Upper lobe of right lung (tissue), 1 donor: Measurements from ENCODE around the gene KCNMA1. TPM values are rescaled to one million over a fixed set of nuclear protein-coding genes. Genes with fewer than 3 reads are reported as not detected.

ENCODE experiments used
- ATAC-seq: fragments of 200-7000 bp; cut with Tn5 transposase; one replicate; pipeline ENCODE4 v1.9.1; 2020; ENCODE audit warnings: mild to moderate bottlenecking, moderate library complexity
- DNase-seq: peaks from one replicate; pipeline ENCODE4 v3.0.0-alpha.2; 2020
- H3K27ac ChIP-seq: fragments of 200-600 bp; one replicate; pipeline ENCODE4 v1.8.0; 2022
- H3K27me3 ChIP-seq: fragments of 200-600 bp; one replicate; pipeline ENCODE4 v1.8.0; 2022; ENCODE audit warnings: mild to moderate bottlenecking
- H3K36me3 ChIP-seq: fragments of 200-600 bp; one replicate; pipeline ENCODE4 v1.8.0; 2022
- H3K4me1 ChIP-seq: fragments of 200-600 bp; one replicate; pipeline ENCODE4 v1.8.0; 2022
- H3K4me3 ChIP-seq: fragments of 200-600 bp; one replicate; pipeline ENCODE4 v1.8.0; 2022; ENCODE audit warnings: mild to moderate bottlenecking
- H3K9me3 ChIP-seq: fragments of 200-600 bp; one replicate; pipeline ENCODE4 v1.8.0; 2022
- intact Hi-C: fragments of 100-400 bp; cut with DNase I; formaldehyde crosslinking; loops from one replicate; pipeline ENCODE4 v1.11.0; 2022
- total RNA-seq: library from RNA; stranded (reverse); fragmentation: NEBNext Ultra II Directional; extraction: Animal tissue kit (Norgen Biotek cat#: 25700); gene quantifications from one replicate; pipeline ENCODE4 v1.2.1, GENCODE V29; 2021
- TF ChIP-seq, protein P1 (sequence below): fragments of 200-600 bp; IDR thresholded peaks from one replicate; pipeline ENCODE4 v1.8.0; 2022; ENCODE audit warnings: antibody characterized with exemption
- donor health status: DM: no; HTN: yes; CAD: no; lungs with severe emphysema.

Gene KCNMA1
- total RNA-seq, 1 donor from 2014 or later, result 26.3 TPM

DNA sequence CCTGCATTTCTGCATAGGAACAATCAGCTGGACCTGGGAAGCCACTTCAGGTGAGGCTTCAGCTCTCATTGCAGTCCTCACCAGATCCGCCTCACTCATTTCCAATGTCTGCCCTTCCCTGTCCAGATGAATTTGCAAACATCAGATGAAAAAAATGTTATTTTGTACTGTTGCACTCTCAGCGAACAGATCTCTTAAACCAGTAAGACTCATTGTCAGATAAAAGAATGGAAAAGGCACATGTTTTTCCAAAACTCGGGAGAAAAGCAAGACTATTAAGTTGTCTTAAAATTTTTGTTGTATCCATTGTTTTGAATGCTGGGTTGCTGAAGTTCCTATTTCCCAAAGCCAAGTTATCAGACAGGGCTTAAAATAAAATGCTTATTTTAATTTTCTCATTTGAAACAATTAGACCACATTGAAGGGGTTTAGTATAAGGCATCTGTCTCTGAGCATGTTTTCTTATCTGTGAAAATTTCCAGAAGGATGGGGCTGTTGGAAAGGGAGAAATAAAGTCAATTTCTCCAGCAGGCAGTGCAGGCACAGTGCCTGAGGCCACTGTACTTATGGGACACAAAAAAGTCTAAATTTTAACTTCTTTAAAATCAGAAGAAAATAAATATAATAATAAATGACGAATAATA is 396.8 kb downstream of the KCNMA1 start:
- no peak for DNase-seq
- no peak overlapping the region for H3K27ac ChIP-seq
- intact Hi-C loops, result no loop called here

DNA sequence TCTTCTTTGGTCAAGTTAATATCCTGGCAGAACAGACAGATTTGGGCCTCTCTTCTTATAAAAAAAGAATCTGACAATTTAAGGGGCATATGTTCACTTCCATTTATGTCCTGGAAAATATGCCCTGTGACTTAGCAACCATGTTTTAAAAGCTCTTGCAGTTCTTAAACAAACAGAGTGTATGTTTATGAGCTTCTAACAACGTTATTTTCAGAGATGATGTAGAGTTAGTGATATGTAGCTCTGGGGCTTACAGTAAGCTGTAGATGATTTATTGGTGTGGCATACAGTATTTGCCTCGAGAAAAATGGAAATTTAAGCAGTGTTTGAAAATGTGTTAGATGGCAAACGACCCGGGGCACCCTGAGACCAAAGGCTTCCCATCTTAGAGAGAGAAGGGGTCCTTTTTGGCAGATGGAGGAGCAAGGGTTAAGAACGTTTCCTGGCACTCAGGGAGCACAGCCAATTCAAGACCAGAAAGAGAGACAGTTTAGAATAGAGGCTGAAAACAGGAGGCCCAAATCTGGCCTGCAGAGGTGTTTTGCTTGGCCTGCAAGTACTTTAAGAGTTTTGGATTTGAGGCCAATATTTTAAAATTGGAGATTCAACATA is 397.5 kb downstream of the KCNMA1 start:
- no peaks in the 10 kb centered on the region for H3K36me3 ChIP-seq
- intact Hi-C loops, result no loop called here
- ATAC-seq, result no peak
- H3K4me1 ChIP-seq, result no peaks in the 10 kb centered on the region
- TF ChIP-seq, protein P1, sequence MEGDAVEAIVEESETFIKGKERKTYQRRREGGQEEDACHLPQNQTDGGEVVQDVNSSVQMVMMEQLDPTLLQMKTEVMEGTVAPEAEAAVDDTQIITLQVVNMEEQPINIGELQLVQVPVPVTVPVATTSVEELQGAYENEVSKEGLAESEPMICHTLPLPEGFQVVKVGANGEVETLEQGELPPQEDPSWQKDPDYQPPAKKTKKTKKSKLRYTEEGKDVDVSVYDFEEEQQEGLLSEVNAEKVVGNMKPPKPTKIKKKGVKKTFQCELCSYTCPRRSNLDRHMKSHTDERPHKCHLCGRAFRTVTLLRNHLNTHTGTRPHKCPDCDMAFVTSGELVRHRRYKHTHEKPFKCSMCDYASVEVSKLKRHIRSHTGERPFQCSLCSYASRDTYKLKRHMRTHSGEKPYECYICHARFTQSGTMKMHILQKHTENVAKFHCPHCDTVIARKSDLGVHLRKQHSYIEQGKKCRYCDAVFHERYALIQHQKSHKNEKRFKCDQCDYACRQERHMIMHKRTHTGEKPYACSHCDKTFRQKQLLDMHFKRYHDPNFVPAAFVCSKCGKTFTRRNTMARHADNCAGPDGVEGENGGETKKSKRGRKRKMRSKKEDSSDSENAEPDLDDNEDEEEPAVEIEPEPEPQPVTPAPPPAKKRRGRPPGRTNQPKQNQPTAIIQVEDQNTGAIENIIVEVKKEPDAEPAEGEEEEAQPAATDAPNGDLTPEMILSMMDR, result no peak
- no peak overlapping the region for H3K27ac ChIP-seq
- no peak for DNase-seq
- H3K9me3 ChIP-seq, result no peaks in the 10 kb centered on the region
- H3K27me3 ChIP-seq, result no peaks in the 10 kb centered on the region
- no peak overlapping the region for H3K4me3 ChIP-seq

More for the DNA sequence above, 396.8 kb downstream of the KCNMA1 start:
- Histone ChIP-seq H3K27me3 (no peaks in the 10 kb centered on the region), H3K4me3 (no peak overlapping the region), H3K9me3 (no peaks in the 10 kb centered on the region), H3K4me1 (no peaks in the 10 kb centered on the region), H3K36me3 (no peaks in the 10 kb centered on the region)
- TF ChIP-seq, protein P1, result no peak
- ATAC-seq, result no peak

DNA sequence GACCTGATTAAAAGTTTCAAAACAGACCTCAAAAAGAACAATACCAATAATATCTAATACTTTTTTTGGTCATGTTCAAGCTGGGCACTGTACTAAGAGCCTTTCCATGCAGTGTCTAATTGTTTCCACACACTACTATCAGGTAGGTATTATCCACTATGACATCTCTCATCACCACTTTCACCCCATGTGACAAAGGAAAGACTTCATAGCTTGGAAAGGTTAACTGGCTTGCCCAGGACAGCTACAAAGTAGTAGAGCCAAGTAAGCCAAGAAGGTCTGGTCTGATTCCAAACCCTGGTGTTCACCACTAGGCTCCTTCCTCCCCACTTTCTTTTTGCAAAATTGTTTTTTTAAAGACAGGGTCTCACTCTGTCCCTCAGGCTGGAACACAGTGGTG is 400.5 kb downstream of the KCNMA1 start:
- no peaks in the 10 kb centered on the region for H3K36me3 ChIP-seq
- no peak overlapping the region for H3K27ac ChIP-seq
- H3K9me3 ChIP-seq, result no peaks in the 10 kb centered on the region
- ATAC-seq, result no peak
- intact Hi-C loops, result no loop called here
- TF ChIP-seq, protein P1, result no peak
- H3K4me1 ChIP-seq, result no peaks in the 10 kb centered on the region
- no peaks in the 10 kb centered on the region for H3K27me3 ChIP-seq
- DNase-seq, result no peak
- H3K4me3 ChIP-seq, result no peak overlapping the region

DNA sequence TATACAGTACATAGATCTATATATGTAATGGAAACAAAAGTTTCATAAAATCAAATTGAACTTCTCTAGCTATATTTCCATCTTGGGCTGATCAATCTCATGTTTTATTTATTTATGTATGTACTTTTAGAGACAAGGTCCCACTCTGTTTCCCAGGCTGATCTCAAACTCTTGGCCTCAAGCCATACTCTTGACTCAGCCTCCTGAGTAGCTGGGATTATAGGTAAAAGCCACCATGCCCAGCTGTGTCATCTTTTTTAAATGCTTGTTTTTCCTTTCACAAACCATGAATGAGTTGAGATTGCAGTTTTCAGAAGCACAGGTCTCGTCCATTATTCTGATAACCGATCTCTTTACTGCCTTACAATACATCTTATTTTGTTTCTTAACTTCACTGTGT is 400.9 kb downstream of the KCNMA1 start:
- Histone ChIP-seq H3K4me1 (no peaks in the 10 kb centered on the region), H3K4me3 (no peak overlapping the region), H3K36me3 (no peaks in the 10 kb centered on the region), H3K27me3 (no peaks in the 10 kb centered on the region), H3K27ac (no peak overlapping the region), H3K9me3 (no peaks in the 10 kb centered on the region)
- TF ChIP-seq, protein P1, result no peak
- ATAC-seq (no peak), DNase-seq (no peak)
- intact Hi-C loops, result no loop called here

DNA sequence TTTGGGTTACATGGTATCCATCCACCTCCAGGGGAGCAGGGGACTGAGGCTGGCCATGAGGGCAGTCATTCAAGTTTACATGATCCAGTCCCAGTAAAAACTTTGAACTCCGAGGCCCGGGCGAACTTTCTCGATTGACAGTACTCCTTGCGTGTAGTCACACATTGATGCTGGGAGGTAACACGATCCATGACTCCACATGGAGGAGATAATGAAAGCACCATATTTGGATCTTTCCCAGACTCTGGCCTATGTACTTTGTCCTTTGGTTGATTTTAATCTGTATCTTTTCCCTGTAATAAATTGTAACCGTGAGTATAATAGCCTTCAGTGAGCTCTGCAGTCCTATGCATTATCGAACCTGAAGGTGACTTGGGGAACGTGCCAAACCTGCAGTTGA is 401.6 kb downstream of the KCNMA1 start:
- H3K4me1 ChIP-seq, result no peaks in the 10 kb centered on the region
- ATAC-seq (no peak), DNase-seq (no peak)
- no peak overlapping the region for H3K27ac ChIP-seq
- TF ChIP-seq, protein P1, result no peak
- H3K9me3 ChIP-seq, result no peaks in the 10 kb centered on the region
- H3K4me3 ChIP-seq, result no peak overlapping the region
- intact Hi-C loops, result no loop called here
- H3K27me3 ChIP-seq, result no peaks in the 10 kb centered on the region
- no peaks in the 10 kb centered on the region for H3K36me3 ChIP-seq
